ENCODE data around the gene SLAIN2. TPM values are rescaled to one million over a fixed set of nuclear protein-coding genes. Genes with fewer than 3 reads are reported as not detected.

Gene SLAIN2
- total RNA-seq, 1 experiment from 2014 or later = 30.8 TPM

- H3K27me3 ChIP-seq (ENCODE audit: insufficient read depth, low read length) = no peaks in the 10 kb centered on the region
- H3K79me1 ChIP-seq (ENCODE audit: insufficient read depth, low read depth, low read length, poor library complexity, severe bottlenecking) = no peaks in the 10 kb centered on the region
- no peak overlapping the region for H3K18ac ChIP-seq (ENCODE audit: insufficient read length, low read depth, low read length)
- no peak overlapping the region for H2BK15ac ChIP-seq (ENCODE audit: low read depth, low read length)
- Mint-ChIP-seq H3K36me3 (ENCODE audit: insufficient read depth in 1 of 3, low read depth in 3 of 3) (peaks cover 3 to 19% (median 11%) of the 10 kb centered on the region in 3 experiments; a peak in 5 of 7 replicates), H3K4me3 (no peak overlapping the region), H3K4me1 (no peaks in the 10 kb centered on the region), H3K9me3 (peaks cover 19 to 23% of the 10 kb centered on the region in 2 experiments), H3K27me3 (ENCODE audit: low read depth) (no peaks in the 10 kb centered on the region; the same call in 1 of the 2 replicates), H3K27ac (no peak overlapping the region)
- TF ChIP-seq CTCF (conservative IDR thresholded peaks at IDR 0.05) = no peak
- H3K9me3 ChIP-seq (ENCODE audit: control insufficient read depth, low read depth, low read length) = no peaks in the 10 kb centered on the region
- H2BK12ac ChIP-seq (ENCODE audit: insufficient read length, low read depth, low read length) = no peak overlapping the region
- H3K9ac ChIP-seq (ENCODE audit: extremely low read depth, insufficient read length, low read length) = no peak overlapping the region
- H3K79me2 ChIP-seq (ENCODE audit: insufficient read depth, low read length) = no peaks in the 10 kb centered on the region
- no peak overlapping the region for H3K56ac ChIP-seq (ENCODE audit: insufficient read length, low read depth, low read length)
- H4K20me1 ChIP-seq (ENCODE audit: control insufficient read depth, insufficient read depth, insufficient read length) = no peaks in the 10 kb centered on the region
- H4K8ac ChIP-seq (replicated peaks; ENCODE audit: insufficient read length, low read depth, low read length) = no peak overlapping the region
- no peak overlapping the region for H2AFZ ChIP-seq (ENCODE audit: low read length)
- H4K5ac ChIP-seq (ENCODE audit: insufficient read length, low read depth, low read length) = no peak overlapping the region
- H3T11ph ChIP-seq (ENCODE audit: low read length) = no peak overlapping the region
- H3K4ac ChIP-seq (ENCODE audit: low read depth, low read length) = no peak overlapping the region
- H2AK5ac ChIP-seq (ENCODE audit: insufficient read length, low read length) = no peak overlapping the region
- H3K14ac ChIP-seq (ENCODE audit: insufficient read depth, low read length) = no peak overlapping the region
- no peak for DNase-seq
- H3K27ac ChIP-seq (ENCODE audit: insufficient read length, low read depth, low read length) = no peak overlapping the region
- no peak overlapping the region for H4K91ac ChIP-seq (ENCODE audit: insufficient read length, low read depth, low read length)
- no peaks in the 10 kb centered on the region for H3K23me2 ChIP-seq (ENCODE audit: insufficient read length, low read depth, low read length, poor library complexity, severe bottlenecking)
- H3K4me2 ChIP-seq (ENCODE audit: insufficient read depth, insufficient read length, low read length) = no peak overlapping the region
- no peak overlapping the region for H2BK20ac ChIP-seq (ENCODE audit: low read depth, low read length, poor library complexity, severe bottlenecking)
- H3K23ac ChIP-seq (ENCODE audit: insufficient read length, low read depth, low read length) = no peak overlapping the region
- H2BK120ac ChIP-seq (ENCODE audit: low read depth, low read length, poor library complexity, severe bottlenecking) = no peak overlapping the region
- no peaks in the 10 kb centered on the region for H3K4me1 ChIP-seq (ENCODE audit: insufficient read depth, low read length)
- H2BK5ac ChIP-seq (ENCODE audit: insufficient read length, low read length) = no peak overlapping the region
These were observed 46.2 kb upstream of the SLAIN2 start for GRCh38 chr4:48295116-48295515.

Measured in H9 (cell line).